Measurements from ENCODE around the gene RAB4A. TPM values are rescaled to one million over a fixed set of nuclear protein-coding genes. Genes with fewer than 3 reads are reported as not detected.

RAB4A gene
- total and polyA plus RNA-seq, 10 of the 15 experiments (the other 5 are each of a cell fraction or from before 2014, with no cell fraction given), result 4.0 to 35.8 (median 17.7) TPM

- TF ChIP-seq, protein P1, sequence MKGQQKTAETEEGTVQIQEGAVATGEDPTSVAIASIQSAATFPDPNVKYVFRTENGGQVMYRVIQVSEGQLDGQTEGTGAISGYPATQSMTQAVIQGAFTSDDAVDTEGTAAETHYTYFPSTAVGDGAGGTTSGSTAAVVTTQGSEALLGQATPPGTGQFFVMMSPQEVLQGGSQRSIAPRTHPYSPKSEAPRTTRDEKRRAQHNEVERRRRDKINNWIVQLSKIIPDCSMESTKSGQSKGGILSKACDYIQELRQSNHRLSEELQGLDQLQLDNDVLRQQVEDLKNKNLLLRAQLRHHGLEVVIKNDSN (IDR thresholded peaks at IDR 0.05; ENCODE audit: borderline replicate concordance, extremely low read length, insufficient read depth, low read depth, low read length), result no peak
- TF ChIP-seq, protein P2, sequence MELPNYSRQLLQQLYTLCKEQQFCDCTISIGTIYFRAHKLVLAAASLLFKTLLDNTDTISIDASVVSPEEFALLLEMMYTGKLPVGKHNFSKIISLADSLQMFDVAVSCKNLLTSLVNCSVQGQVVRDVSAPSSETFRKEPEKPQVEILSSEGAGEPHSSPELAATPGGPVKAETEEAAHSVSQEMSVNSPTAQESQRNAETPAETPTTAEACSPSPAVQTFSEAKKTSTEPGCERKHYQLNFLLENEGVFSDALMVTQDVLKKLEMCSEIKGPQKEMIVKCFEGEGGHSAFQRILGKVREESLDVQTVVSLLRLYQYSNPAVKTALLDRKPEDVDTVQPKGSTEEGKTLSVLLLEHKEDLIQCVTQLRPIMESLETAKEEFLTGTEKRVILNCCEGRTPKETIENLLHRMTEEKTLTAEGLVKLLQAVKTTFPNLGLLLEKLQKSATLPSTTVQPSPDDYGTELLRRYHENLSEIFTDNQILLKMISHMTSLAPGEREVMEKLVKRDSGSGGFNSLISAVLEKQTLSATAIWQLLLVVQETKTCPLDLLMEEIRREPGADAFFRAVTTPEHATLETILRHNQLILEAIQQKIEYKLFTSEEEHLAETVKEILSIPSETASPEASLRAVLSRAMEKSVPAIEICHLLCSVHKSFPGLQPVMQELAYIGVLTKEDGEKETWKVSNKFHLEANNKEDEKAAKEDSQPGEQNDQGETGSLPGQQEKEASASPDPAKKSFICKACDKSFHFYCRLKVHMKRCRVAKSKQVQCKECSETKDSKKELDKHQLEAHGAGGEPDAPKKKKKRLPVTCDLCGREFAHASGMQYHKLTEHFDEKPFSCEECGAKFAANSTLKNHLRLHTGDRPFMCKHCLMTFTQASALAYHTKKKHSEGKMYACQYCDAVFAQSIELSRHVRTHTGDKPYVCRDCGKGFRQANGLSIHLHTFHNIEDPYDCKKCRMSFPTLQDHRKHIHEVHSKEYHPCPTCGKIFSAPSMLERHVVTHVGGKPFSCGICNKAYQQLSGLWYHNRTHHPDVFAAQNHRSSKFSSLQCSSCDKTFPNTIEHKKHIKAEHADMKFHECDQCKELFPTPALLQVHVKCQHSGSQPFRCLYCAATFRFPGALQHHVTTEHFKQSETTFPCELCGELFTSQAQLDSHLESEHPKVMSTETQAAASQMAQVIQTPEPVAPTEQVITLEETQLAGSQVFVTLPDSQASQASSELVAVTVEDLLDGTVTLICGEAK (IDR thresholded peaks at IDR 0.05; ENCODE audit: borderline replicate concordance), result no peak
- TF ChIP-seq SMC3 (IDR thresholded peaks at IDR 0.05; ENCODE audit: borderline replicate concordance, low read length) (peak; percentile 25; the same call in 1 of the 2 replicates), ETV6 (conservative IDR thresholded peaks at IDR 0.05 in 1 of 2, IDR thresholded peaks at IDR 0.05 in 1 of 2; ENCODE audit: borderline replicate concordance in 1 of 2, low read depth in 1 of 2) (no peak), CTCF (IDR thresholded peaks at IDR 0.05 in 2 of 3, conservative IDR thresholded peaks at IDR 0.05 in 1 of 3; ENCODE audit: control insufficient read depth in 2 of 3, extremely low read depth in 1 of 3, insufficient read depth in 1 of 3, low read depth in 3 of 3, low read length in 3 of 3) (peak; percentile 11 to 39 (median 26); a peak in 2 of 6 replicates), ZBED1 (IDR thresholded peaks at IDR 0.05; ENCODE audit: borderline replicate concordance) (no peak), HDGF (IDR thresholded peaks at IDR 0.05) (no peak), ATF7 (IDR thresholded peaks at IDR 0.05; ENCODE audit: low read depth) (no peak), RCOR1 (conservative IDR thresholded peaks at IDR 0.05; ENCODE audit: low read depth, low read length) (no peak)
These were observed 15.9 kb upstream of the RAB4A start (continued) for GRCh38 chr1:229254910-229255541.
